Activated CD8-positive, alpha-beta memory T cell treated with anti-CD3 and anti-CD28 coated beads, Interleukin-2, amount 50 U/mL, for 1 hour (primary cell): ENCODE measurements around the gene OR8B2.
"Not testable (repeated sequence)": the region's sequence is repeated elsewhere in the genome, so short reads cannot be mapped to it uniquely, and the experiment has no call there.

ENCODE experiments used
- DNase-seq: peaks from one replicate; pipeline ENCODE4 v3.0.0-alpha.2; 2020; ENCODE audit errors: extremely low read depth

The OR8B2 gene, protein sequence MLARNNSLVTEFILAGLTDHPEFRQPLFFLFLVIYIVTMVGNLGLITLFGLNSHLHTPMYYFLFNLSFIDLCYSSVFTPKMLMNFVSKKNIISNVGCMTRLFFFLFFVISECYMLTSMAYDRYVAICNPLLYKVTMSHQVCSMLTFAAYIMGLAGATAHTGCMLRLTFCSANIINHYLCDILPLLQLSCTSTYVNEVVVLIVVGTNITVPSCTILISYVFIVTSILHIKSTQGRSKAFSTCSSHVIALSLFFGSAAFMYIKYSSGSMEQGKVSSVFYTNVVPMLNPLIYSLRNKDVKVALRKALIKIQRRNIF

GRCh38 chr11:124384399-124384798 is at the start of gene OR8B2:
TSS of gene OR8B2 (minus strand) at chr11:124384499. CDS start at chr11:124383343, 1,156 bp downstream.
- no peak for DNase-seq

- DNase-seq = no peak
Measured at GRCh38 chr11:124429599-124429998, 45.3 kb upstream of the OR8B2 start.

DNA sequence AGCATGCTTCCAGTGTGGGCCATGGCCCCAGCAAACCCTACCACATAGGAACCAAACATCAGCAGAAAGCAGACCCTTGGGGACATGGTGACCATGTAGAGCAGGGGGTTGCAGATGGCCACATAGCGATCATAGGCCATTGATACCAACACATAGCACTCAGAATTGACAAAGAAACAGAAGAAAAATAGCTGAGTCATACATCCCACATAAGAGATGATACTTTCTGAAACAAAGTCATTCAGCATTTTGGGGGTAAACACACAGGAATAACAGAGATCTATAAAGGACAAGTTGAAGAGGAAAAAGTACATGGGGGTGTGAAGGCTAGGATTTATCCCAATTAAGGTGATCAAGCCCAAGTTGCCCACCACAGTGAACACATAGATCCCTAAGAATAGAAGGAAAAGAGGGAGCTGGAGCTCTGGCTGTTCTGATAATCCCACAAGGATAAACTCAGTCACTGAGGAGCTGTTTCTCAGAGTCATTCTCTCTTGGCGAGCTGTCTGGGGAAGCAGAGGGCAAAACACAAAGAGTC is 40.2 kb upstream of the OR8B2 start, which contains the start of gene OR8B4:
Gene OR8B4 (minus strand): TSS at position 488 of the 538 bp plus-strand sequence. CDS start 0 bp downstream, at position 488.
- DNase-seq = no peak

DNA sequence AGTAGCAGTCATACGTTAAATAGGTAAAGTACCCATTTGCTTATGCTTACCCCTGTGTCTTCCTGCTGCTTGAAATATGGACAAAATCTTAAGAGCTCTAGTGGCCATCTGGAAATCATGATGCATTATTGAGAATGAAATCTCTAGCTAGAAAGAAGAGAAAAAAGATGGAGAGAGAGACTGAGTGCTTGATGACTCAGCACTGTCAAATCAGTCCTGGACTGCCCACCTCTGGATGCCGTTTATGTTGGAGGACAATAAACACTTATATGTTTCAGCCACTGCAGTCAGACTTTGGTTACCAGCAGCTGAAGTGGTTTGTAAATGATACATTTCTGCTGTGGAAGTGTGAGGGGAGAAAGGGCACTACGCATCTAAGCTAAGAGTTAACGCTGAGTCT is 36.7 kb upstream of the OR8B2 start:
- DNase-seq = no peak

- DNase-seq = no peak
Measured at GRCh38 chr11:124415356-124415923, 31.1 kb upstream of the OR8B2 start.

- no peak for DNase-seq
Measured at GRCh38 chr11:124409906-124410305, 25.6 kb upstream of the OR8B2 start.

- no peak for DNase-seq
Measured at GRCh38 chr11:124405581-124405980, 21.3 kb upstream of the OR8B2 start.

- DNase-seq = not testable (repeated sequence)
Measured at GRCh38 chr11:124403186-124403585, 18.9 kb upstream of the OR8B2 start.

- DNase-seq = no peak
Measured at GRCh38 chr11:124402326-124402922, 18.1 kb upstream of the OR8B2 start.

GRCh38 chr11:124398924-124399323 is 14.6 kb upstream of the OR8B2 start, which contains the start of gene OR8B3:
TSS of gene OR8B3 (minus strand) at chr11:124399024. CDS start at chr11:124397351, 1,673 bp downstream.
- DNase-seq = no peak

DNA sequence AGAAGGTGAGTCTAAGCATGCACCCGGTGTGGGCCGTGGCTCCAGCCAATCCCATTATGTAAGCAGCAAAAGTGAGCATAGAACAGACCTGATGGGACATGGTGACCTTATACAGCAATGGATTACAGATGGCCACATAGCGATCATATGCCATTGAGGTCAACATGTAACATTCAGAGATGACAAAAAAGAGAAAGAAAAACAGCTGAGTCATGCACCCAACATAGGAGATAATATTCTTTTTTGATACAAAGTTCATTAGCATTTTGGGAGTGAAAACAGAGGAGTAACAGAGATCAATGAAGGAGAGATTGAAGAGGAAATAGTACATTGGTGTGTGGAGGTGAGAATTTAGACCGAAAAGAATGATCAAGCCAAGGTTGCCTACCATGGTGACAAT is 12.5 kb upstream of the OR8B2 start:
- DNase-seq = not testable (repeated sequence)

DNA sequence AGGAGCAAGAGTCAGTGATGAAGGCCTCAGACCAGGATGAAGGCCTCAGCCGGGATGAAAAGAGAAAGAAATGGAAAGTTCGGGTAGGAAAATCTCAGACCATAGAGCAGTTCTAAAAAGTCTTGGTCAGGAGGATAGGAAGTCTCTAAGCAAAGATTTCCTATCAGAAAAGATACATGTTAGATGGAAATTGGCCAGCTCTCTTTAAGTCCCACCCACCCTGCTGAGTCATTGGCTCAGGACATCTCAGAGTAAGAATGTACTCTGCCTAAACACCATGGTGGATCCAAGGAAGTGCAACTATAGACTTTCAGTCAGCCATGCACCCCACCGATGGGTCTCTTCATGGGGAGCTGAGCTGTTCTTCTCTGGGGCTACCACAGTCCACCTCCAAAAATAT is 10.1 kb upstream of the OR8B2 start:
- DNase-seq = no peak

- not testable (repeated sequence) for DNase-seq
Measured at GRCh38 chr11:124382857-124383256, 1.4 kb downstream of the OR8B2 start.

DNA sequence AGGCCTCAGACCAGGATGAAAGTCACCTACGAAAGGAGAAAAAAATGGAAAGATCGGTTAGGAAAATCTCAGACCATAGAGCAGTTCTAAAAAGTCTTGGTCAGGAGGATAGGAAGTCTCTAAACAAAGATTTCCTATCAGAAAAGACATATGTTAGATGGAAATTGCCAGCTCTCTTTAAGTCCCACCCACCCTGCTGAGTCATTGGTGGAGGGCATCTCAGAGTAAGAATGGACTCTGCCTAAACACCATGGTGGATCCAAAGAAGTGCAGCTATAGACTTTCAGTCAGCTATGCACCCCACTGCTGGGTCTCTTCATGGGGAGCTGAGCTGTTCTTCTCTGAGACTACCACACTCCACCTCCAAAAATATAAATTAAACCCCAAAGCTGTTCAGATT is 3.7 kb downstream of the OR8B2 start:
- no peak for DNase-seq

GRCh38 chr11:124376280-124376679 is 8.0 kb downstream of the OR8B2 start:
- no peak for DNase-seq

GRCh38 chr11:124359566-124359965 is 24.7 kb downstream of the OR8B2 start:
- DNase-seq = no peak

DNA sequence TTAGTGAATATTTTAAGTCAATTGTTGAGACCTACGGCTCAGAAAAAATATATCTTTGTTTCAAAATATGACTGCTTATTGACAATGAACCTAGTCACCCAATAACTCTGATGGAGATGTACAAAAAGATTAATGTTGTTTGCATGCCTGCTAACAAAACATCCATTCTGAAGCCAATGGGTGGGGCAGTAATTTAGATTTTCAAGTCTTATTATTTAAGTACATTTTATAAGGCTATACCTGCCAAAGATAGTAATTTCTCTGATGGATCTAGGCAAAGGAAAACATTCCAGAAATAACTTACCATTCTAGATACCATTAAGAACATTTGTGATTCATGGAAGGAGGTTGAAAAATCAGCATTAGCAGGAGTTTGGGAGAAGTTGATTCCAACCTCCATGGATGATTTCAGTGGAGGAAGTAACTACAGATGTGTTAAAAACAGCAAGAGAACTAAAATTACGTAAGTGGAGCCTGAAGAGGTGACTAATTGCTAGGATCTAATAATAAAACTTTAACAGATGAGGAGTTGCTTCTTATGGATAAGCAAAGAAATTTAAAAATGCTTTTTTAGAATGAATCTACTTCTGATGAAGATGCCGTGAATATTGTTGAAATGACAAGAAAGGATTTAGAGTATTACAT is 37.9 kb downstream of the OR8B2 start:
- DNase-seq = no peak

DNA sequence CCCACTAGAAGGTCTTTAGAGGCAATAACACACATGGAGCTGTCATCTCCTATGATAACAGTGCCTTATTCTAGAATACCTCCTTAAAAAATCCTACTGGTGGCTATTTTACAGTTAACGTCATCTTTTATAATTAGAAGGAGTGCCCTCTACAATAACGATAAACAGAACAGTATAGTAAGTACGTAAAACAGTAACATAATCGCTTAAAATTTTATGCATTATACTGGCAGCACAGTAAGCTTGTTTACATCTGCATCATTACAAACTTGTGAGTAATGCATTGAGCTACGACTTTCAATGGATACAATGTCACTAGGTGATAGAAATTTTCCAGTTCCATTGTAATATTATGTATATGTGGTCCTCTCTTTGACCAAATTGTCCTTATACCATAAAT is 40.0 kb downstream of the OR8B2 start:
- no peak for DNase-seq

DNA sequence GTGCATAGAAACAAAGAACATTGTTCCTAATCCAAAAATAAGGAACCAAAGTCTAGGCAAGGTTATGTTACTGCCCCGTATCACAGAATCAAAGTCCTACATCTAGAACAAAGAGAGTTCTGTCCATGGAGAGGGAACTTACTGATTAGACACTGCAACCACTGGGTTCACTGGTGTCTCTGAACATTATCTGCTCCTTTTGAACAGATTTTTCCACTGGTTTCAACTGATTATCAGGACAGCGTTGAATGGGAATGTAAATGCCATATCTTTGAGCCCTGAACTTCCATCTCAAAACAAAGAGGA is 44.2 kb downstream of the OR8B2 start:
- no peak for DNase-seq

DNA sequence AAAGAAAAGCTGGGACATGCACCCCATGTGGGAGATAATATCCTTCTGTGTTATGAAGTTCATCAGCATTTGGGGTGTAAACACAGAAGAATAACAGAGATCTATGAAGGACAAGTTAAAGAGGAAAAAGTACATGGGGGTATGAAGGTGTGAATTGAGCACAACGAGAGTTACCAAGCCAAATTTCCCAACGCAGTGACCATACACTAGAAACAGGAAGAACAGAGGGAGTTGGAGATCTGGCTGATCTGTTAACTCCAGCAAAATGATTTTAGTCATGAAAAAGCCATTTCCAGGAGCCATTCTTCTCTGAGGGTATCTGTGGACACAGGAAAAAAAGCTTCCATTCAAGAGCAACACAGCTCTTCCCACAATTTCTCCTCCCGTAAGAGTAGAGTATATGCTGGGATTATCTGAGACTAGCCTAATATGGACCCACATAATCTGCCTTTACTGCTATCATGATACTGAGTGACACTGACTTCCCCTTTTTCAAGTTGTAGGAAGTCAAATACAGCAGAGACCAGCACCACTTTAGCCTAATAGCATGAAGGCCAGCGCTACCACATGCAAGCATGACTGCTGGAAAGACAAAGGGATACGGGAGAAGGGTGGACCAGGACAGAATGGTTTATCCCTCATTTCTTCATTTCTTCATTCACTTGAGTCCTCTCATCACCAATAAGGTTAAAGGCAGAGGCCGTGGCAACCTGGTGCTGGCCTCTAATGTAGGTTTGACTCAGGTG is 44.7 kb downstream of the OR8B2 start:
- DNase-seq = no peak
